ENCODE measurements around the gene PLCB1. TPM values are rescaled to one million over a fixed set of nuclear protein-coding genes. Genes with fewer than 3 reads are reported as not detected.

The PLCB1 gene
- total and polyA plus RNA-seq, 10 of the 15 experiments (the other 5 are each of a cell fraction or from before 2014, with no cell fraction given), result 0.05 to 5.3 (median 0.17) TPM; not detected in 1

DNA sequence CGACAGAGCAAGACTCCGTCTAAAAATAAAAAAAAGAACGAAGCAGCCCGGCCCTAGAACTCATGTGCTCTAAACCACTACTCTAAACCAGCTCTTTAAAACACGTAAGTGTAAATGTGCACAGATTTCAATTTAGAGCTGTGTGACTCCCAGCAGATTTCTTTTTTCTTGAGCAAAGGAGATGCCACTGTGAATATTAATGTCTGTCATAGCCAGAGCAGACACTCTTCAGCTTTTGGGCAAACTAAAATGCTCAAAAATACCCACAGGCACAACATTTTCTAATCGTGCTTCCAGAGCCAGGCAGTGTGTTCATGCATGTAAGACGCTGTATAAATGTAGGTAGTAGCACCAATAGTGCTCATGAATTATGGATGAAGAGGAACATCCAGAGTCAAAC lies 717.9 kb downstream of the PLCB1 start (continued):
- TF ChIP-seq, protein P1, sequence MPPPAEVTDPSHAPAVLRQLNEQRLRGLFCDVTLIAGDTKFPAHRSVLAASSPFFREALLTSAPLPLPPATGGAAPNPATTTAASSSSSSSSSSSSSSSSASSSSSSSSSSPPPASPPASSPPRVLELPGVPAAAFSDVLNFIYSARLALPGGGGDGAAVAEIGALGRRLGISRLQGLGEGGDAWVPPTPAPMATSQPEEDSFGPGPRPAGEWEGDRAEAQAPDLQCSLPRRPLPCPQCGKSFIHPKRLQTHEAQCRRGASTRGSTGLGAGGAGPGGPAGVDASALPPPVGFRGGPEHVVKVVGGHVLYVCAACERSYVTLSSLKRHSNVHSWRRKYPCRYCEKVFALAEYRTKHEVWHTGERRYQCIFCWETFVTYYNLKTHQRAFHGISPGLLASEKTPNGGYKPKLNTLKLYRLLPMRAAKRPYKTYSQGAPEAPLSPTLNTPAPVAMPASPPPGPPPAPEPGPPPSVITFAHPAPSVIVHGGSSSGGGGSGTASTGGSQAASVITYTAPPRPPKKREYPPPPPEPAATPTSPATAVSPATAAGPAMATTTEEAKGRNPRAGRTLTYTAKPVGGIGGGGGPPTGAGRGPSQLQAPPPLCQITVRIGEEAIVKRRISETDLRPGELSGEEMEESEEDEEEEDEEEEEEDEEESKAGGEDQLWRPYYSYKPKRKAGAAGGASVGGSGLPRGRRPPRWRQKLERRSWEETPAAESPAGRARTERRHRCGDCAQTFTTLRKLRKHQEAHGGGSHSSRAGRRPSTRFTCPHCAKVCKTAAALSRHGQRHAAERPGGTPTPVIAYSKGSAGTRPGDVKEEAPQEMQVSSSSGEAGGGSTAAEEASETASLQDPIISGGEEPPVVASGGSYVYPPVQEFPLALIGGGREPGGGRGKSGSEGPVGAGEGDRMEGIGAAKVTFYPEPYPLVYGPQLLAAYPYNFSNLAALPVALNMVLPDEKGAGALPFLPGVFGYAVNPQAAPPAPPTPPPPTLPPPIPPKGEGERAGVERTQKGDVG (CRISPR knock-in tag; IDR thresholded peaks at IDR 0.05), result no peak
- TF ChIP-seq, protein P2, sequence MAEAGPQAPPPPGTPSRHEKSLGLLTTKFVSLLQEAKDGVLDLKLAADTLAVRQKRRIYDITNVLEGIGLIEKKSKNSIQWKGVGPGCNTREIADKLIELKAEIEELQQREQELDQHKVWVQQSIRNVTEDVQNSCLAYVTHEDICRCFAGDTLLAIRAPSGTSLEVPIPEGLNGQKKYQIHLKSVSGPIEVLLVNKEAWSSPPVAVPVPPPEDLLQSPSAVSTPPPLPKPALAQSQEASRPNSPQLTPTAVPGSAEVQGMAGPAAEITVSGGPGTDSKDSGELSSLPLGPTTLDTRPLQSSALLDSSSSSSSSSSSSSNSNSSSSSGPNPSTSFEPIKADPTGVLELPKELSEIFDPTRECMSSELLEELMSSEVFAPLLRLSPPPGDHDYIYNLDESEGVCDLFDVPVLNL (IDR thresholded peaks at IDR 0.05; ENCODE audit: low read depth, low read length), result no peak
- TF ChIP-seq, protein P3, sequence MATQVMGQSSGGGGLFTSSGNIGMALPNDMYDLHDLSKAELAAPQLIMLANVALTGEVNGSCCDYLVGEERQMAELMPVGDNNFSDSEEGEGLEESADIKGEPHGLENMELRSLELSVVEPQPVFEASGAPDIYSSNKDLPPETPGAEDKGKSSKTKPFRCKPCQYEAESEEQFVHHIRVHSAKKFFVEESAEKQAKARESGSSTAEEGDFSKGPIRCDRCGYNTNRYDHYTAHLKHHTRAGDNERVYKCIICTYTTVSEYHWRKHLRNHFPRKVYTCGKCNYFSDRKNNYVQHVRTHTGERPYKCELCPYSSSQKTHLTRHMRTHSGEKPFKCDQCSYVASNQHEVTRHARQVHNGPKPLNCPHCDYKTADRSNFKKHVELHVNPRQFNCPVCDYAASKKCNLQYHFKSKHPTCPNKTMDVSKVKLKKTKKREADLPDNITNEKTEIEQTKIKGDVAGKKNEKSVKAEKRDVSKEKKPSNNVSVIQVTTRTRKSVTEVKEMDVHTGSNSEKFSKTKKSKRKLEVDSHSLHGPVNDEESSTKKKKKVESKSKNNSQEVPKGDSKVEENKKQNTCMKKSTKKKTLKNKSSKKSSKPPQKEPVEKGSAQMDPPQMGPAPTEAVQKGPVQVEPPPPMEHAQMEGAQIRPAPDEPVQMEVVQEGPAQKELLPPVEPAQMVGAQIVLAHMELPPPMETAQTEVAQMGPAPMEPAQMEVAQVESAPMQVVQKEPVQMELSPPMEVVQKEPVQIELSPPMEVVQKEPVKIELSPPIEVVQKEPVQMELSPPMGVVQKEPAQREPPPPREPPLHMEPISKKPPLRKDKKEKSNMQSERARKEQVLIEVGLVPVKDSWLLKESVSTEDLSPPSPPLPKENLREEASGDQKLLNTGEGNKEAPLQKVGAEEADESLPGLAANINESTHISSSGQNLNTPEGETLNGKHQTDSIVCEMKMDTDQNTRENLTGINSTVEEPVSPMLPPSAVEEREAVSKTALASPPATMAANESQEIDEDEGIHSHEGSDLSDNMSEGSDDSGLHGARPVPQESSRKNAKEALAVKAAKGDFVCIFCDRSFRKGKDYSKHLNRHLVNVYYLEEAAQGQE (IDR thresholded peaks at IDR 0.05; ENCODE audit: low read depth, low read length), result no peak
- no peak for TF ChIP-seq SRF (IDR thresholded peaks at IDR 0.05; ENCODE audit: low read depth in 2 of 2, low read length in 2 of 2)
- no peak for TF ChIP-seq RBBP5 (conservative IDR thresholded peaks at IDR 0.05)
- no peak for TF ChIP-seq BACH1 (IDR thresholded peaks at IDR 0.05; ENCODE audit: borderline replicate concordance)
- no peak for TF ChIP-seq PAX8 (IDR thresholded peaks at IDR 0.05)
